HepG2 (cell line): ENCODE measurements around the gene ZFYVE21. TPM values are rescaled to one million over a fixed set of nuclear protein-coding genes. Genes with fewer than 3 reads are reported as not detected.

Experiments
- ATAC-seq: fragments of 200-7000 bp; cut with Tn5 transposase; 3 replicates; pipeline ENCODE4 v1.9.1; 2020; ENCODE audit warnings: mild to moderate bottlenecking, moderate library complexity
- BruUV-seq: library from RNA; stranded (reverse); fragments of 400-500 nt; replicated peaks from 2 replicates; lab custom pipeline; 2021; lab: Mats Ljungman, UMichigan
- CTCF ChIA-PET: fragments of 300-600 bp; formaldehyde crosslinking; extraction: SDS; loops from one replicate; lab custom pipeline; 2021; ENCODE audit warnings: low total read pairs, inconsistent platforms, low intra/inter-chr PET ratio; lab: Yijun Ruan, JAX
- POLR2A ChIA-PET: fragments of 350-600 bp; sonication (Branson Sonifier 250); formaldehyde crosslinking; loops from one replicate; lab custom pipeline; 2020; ENCODE audit warnings: antibody characterized with exemption, inconsistent platforms; lab: Yijun Ruan, JAX
- DNase-seq: peaks from one replicate; pipeline ENCODE4 v3.0.0-alpha.2; 2015; ENCODE audit warnings: low spot score
- FAIRE-seq: peaks from 3 replicates; lab custom pipeline; 2011; peaks lifted over from hg19 to GRCh38; lab: Jason Lieb, UNC
- H2AFZ ChIP-seq: one replicate; pipeline ENCODE4 v1.6.1; 2011; ENCODE audit warnings: low read length, inconsistent platforms
- H3K27ac ChIP-seq: fragments of 300-600 bp; 3 replicates; pipeline ENCODE4 v1.8.0; 2011; ENCODE audit warnings: mixed run types, mild to moderate bottlenecking, mixed read lengths, low read length, inconsistent platforms; ENCODE audit not compliant: insufficient read depth; ENCODE audit errors: extremely low read length
- H3K27me3 ChIP-seq, 2 experiments: fragments of 200-600 bp in 1 of 2; 2 replicates in 1 of 2; 3 replicates in 1 of 2; pipeline versions ENCODE4 v1.6.0 to v1.8.0; 2011; ENCODE audit warnings: low read length in 2 of 2, mild to moderate bottlenecking in 2 of 2, moderate library complexity in 2 of 2, inconsistent platforms in 1 of 2; ENCODE audit not compliant: insufficient read depth in 2 of 2, control insufficient read depth in 1 of 2
- H3K36me3 ChIP-seq, 2 experiments: fragments of 200-600 bp in 1 of 2; replicated peaks in 1 of 2; 2 replicates in 1 of 2; 3 replicates in 1 of 2; pipeline versions ENCODE4 v1.5.1 to v1.8.0; 2011; ENCODE audit warnings: low read length in 2 of 2, inconsistent platforms in 1 of 2; ENCODE audit not compliant: insufficient read depth in 2 of 2, control insufficient read depth in 1 of 2
- H3K4me1 ChIP-seq: 2 replicates; pipeline ENCODE4 v1.5.1; 2012; ENCODE audit warnings: low read length, inconsistent platforms; ENCODE audit not compliant: insufficient read depth
- H3K4me2 ChIP-seq: 2 replicates; pipeline ENCODE4 v1.6.0; 2011; ENCODE audit warnings: low read depth, low read length, inconsistent platforms
- H3K4me3 ChIP-seq, 3 experiments: fragments of 200-600 bp in 1 of 3; sonication (generic), shearing (Covaris generic) in 1 of 3; replicated peaks in 1 of 3; 2 replicates each; pipeline ENCODE4 v1.5.1; 2011 to 2016; ENCODE audit warnings: low read length in 3 of 3, inconsistent platforms in 2 of 3, low read depth in 2 of 3, mild to moderate bottlenecking in 2 of 3, control low read depth in 1 of 3, mixed read lengths in 1 of 3; ENCODE audit not compliant: insufficient read depth in 1 of 3
- H3K79me2 ChIP-seq: one replicate; pipeline ENCODE4 v1.6.1; 2011; ENCODE audit warnings: low read length, inconsistent platforms; ENCODE audit not compliant: insufficient read depth
- H3K9ac ChIP-seq: 2 replicates; pipeline ENCODE4 v1.6.0; 2011; ENCODE audit warnings: mild to moderate bottlenecking, low read depth, low read length, inconsistent platforms; ENCODE audit not compliant: insufficient read depth
- H3K9me3 ChIP-seq: 2 replicates; pipeline ENCODE4 v1.5.1; 2012; ENCODE audit warnings: mild to moderate bottlenecking, low read length
- H4K20me1 ChIP-seq: 2 replicates; pipeline ENCODE4 v1.6.0; 2011; ENCODE audit warnings: inconsistent platforms, mild to moderate bottlenecking, low read length, moderate library complexity; ENCODE audit not compliant: insufficient read depth
- BCLAF1 ChIP-seq: fragments of 450-650 bp; IDR thresholded peaks from 2 replicates; pipeline ENCODE4 v1.6.1; 2017; ENCODE audit warnings: mild to moderate bottlenecking
- ONECUT2 ChIP-seq: sonication (generic); formaldehyde crosslinking; IDR thresholded peaks from 2 replicates; pipeline ENCODE4 v1.4.0; 2020; ENCODE audit warnings: missing genetic modification reagents
- PTBP1 ChIP-seq: fragments of 200-400 bp; formaldehyde crosslinking; IDR thresholded peaks from 2 replicates; pipeline ENCODE4 v1.6.1; 2018; ENCODE audit warnings: low read length, low read depth; ENCODE audit not compliant: poor library complexity, severe bottlenecking
- RBM22 ChIP-seq: fragments of 200-400 bp; formaldehyde crosslinking; optimal IDR thresholded peaks from 2 replicates; pipeline ENCODE3; 2017; ENCODE audit warnings: mild to moderate bottlenecking, low read length, moderate library complexity
- WIZ ChIP-seq: sonication (generic); formaldehyde crosslinking; IDR thresholded peaks from 2 replicates; pipeline ENCODE4 v1.5.1; 2020; ENCODE audit warnings: mild to moderate bottlenecking, missing genetic modification reagents
- XRCC5 ChIP-seq: fragments of 200-400 bp; formaldehyde crosslinking; optimal IDR thresholded peaks from 2 replicates; pipeline ENCODE3; 2017; ENCODE audit warnings: mild to moderate bottlenecking, low read length
- ZNF329 ChIP-seq: sonication (generic); formaldehyde crosslinking; IDR thresholded peaks from 2 replicates; pipeline ENCODE4 v1.9.0; 2021; ENCODE audit warnings: low read depth, mild to moderate bottlenecking, missing genetic modification reagents
- ZNF441 ChIP-seq: sonication (generic); formaldehyde crosslinking; IDR thresholded peaks from 2 replicates; pipeline ENCODE4 v1.7.0; 2021; ENCODE audit warnings: missing genetic modification reagents, borderline replicate concordance
- ZNF724P ChIP-seq: sonication (generic); formaldehyde crosslinking; IDR thresholded peaks from 2 replicates; pipeline ENCODE4 v1.8.0; 2022; ENCODE audit warnings: missing genetic modification reagents, borderline replicate concordance
- WGBS: methylation state at CpG from one replicate; pipeline ENCODE4 v1.1.6; 2017; ENCODE audit warnings: low lambda C conversion rate; 5-methylcytosine and 5-hydroxymethylcytosine counted together
- in situ Hi-C: cut with HindIII; loops from 2 replicates; pipeline ENCODE4 v1.10.0; 2017; ENCODE audit warnings: low pct_unique_long_range_greater_than_20kb; ENCODE audit not compliant: extremely low pct_ligation_motif_present
- intact Hi-C: fragments of 100-400 bp; cut with micrococcal nuclease; formaldehyde crosslinking; loops from one replicate; pipeline ENCODE4 v1.10.0; 2022; ENCODE audit not compliant: unreplicated experiment
- polyA plus RNA-seq, 8 experiments: library from polyadenylated mRNA; depleted of rRNA in 3 of 8; stranded (reverse) in 7 of 8; unstranded in 1 of 8; fragments of >200 nt; fragmentation: Illumina TruSeq in 4 of 8; extraction: Trizol in 4 of 8; gene quantifications; 2 replicates each; pipeline versions ENCODE4 v1.2.1 to v1.2.3, GENCODE V29; 2011 to 2016; ENCODE audit warnings: low read depth in 4 of 8, missing spikeins in 1 of 8, mixed read lengths in 1 of 8; ENCODE audit not compliant: insufficient read depth in 1 of 8
- total RNA-seq, 5 experiments: library from RNA; depleted of rRNA; stranded (reverse); fragments of >200 nt; fragmentation: Illumina TruSeq; extraction: Trizol; gene quantifications; 2 replicates each; pipeline ENCODE4 v1.2.3, GENCODE V29; 2016; ENCODE audit warnings: low read depth in 1 of 5

Gene ZFYVE21
- total and polyA plus RNA-seq, 2 of the 13 experiments (the other 11 are each of a cell fraction or from before 2014, with no cell fraction given): 34.3 to 34.4 TPM

GRCh38 chr14:103739466-103739792 lies 23.8 kb downstream of the ZFYVE21 start:
- no peak overlapping the region for H3K4me3 ChIP-seq
- H3K4me1 ChIP-seq: 0 out of 2 replicates have a peak, but pooled peaks cover 10% of the 10 kb centered on the region
- no peak overlapping the region for H2AFZ ChIP-seq
- no peaks in the 10 kb centered on the region for H3K27me3 ChIP-seq
- CTCF ChIA-PET: no interaction called here
- H3K9ac ChIP-seq: no peak overlapping the region
- POLR2A ChIA-PET: no interaction called here
- H4K20me1 ChIP-seq: no peaks in the 10 kb centered on the region
- peaks cover 9 to 25% of the 10 kb centered on the region in 2 experiments; a peak in 4 of 5 replicates for H3K36me3 ChIP-seq
- BruUV-seq: no TSS peak
- intact Hi-C loops (no loop called here), in situ Hi-C loops (no loop called here)
- no peaks in the 10 kb centered on the region for H3K79me2 ChIP-seq
- TF ChIP-seq XRCC5: no peak
- TF ChIP-seq ZNF441 (CRISPR knock-in tag): no peak
- TF ChIP-seq BCLAF1: no peak
- no peak for TF ChIP-seq ZNF329 (CRISPR knock-in tag)
- no peak for TF ChIP-seq PTBP1
- TF ChIP-seq ZNF724P (CRISPR knock-in tag): no peak
- no peak for TF ChIP-seq RBM22
- no peak for TF ChIP-seq ONECUT2
- no peak for TF ChIP-seq WIZ (CRISPR knock-in tag)
- DNase-seq: no peak
- ATAC-seq: no peak
- no peaks in the 10 kb centered on the region for H3K9me3 ChIP-seq
- H3K4me2 ChIP-seq: no peak overlapping the region
- 97% methylated on average over 6 of the region's 6 CpGs for WGBS
- no peak overlapping the region for H3K27ac ChIP-seq
- no peak for FAIRE-seq
